Globus pallidus (tissue), 1 donor: ENCODE measurements around the gene SIRT7.

Source experiments
- DNase-seq: peaks from one replicate; pipeline ENCODE4 v3.0.0-alpha.2; 2015; ENCODE audit warnings: low spot score

Gene SIRT7

GRCh38 chr17:81917565-81918332, at the start of gene SIRT7:
Gene SIRT7, minus strand, starts transcription at chr17:81918176. Its CDS starts 45 bp downstream, at chr17:81918131.
- peak; percentile 75 for DNase-seq

DNA sequence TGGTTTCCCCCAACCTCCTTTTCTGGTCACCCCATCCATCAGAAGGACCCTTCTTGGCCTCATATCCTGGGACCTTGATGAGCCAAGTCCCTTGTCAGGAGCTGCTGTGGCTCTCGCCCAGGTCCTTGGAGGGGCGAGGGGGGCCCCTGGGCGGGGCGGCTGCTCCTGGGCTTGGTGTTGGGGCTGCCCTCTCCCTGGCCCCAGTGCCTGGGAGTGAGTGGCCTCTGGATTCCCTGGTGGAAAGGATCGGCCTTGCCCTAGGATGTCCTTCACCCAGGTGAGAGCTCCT, 49.2 kb upstream of the SIRT7 start:
- DNase-seq, result no peak

GRCh38 chr17:81966343-81967243, 48.6 kb upstream of the SIRT7 start:
- DNase-seq, result peak; percentile 48

DNA sequence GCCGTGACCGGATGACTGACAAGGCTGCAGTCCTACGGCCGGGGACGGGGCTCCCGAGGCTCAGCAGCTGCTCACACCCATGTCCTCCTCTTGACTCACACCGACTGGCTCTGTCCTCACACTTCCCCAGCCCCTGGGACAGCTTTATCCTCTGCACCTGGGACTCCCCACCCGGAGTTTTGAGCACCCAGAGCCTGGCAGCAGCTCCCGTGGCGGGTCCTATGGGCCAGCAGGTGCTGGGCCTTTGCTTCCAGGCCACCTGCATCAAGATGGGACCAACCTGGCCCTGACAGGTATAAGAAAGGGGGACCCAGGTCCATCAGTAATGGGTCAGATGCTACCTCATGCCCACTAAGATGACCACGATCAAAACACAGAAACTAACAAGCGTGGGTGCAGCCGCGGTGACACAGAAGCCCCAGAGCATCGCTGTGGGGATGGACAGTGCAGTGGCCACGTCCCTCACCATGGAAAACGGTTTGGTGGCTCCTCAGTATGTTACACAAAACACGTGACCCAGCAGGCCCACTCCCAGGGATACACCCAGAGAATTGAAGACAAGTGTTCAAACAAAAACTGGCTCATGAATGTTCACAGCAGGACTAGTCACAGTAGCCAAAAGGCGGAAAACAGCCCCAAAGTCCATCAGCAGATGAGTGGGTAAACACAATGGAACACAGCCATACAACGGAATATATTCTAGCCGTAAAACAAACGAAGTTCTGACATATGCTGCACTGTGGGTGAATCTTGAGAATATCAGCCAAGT, 46.3 kb upstream of the SIRT7 start:
- DNase-seq, result no peak

DNA sequence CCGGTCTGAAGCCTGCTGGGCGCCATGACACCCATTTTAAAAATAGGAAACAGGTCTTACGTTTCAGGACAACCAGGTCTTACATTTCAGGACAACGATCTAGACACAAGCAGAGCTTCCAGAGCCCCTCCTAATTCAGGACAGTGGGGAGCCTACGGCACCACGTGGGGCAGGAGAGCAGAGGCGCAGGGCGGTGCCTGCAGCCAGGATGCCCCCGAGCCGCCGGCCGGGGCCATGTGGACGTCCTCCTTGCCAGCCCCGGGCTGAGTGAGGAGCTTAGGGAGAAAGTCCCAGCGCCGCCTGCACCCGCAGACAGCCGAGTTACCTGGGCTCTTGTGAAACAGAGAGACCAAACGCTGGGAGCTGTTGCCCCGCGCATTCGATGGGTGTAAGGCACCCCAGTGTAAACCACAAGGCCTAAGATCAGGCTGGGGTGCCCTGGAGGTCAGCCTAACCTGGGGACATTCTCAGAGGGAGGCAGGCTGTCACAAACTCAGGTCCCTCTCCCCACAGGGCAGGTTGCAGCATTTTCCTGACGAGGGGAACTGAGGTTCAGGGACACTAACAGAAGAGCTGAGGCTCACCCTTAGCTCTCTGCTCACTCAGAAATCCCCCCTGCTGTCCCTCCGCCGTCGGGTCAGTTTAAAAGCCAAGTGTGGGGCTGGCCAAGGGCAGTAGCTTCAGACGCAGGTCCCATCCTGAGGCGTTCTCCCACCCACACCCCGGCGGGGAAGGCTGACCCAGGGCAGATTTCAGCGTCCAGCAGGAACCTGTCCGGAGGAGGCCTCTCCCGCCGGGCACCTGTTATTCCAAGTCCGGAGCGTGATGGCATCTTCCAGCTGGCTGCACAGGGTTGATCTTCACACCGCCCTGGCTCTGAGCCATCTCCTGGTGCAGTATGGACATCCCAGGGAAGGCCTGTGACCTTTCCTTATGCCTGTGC, 44.8 kb upstream of the SIRT7 start:
- no peak for DNase-seq

GRCh38 chr17:81961521-81962498, 43.8 kb upstream of the SIRT7 start:
- DNase-seq, result no peak

GRCh38 chr17:81961087-81961511, 43.1 kb upstream of the SIRT7 start, which contains the start of gene NOTUM:
Gene NOTUM, minus strand, starts transcription at chr17:81961187. Its CDS starts 278 bp downstream, at chr17:81960909.
- no peak for DNase-seq

- no peak for DNase-seq
Observed at GRCh38 chr17:81960130-81960958, 42.4 kb upstream of the SIRT7 start.

GRCh38 chr17:81959362-81960129, 41.6 kb upstream of the SIRT7 start:
- no peak for DNase-seq

DNA sequence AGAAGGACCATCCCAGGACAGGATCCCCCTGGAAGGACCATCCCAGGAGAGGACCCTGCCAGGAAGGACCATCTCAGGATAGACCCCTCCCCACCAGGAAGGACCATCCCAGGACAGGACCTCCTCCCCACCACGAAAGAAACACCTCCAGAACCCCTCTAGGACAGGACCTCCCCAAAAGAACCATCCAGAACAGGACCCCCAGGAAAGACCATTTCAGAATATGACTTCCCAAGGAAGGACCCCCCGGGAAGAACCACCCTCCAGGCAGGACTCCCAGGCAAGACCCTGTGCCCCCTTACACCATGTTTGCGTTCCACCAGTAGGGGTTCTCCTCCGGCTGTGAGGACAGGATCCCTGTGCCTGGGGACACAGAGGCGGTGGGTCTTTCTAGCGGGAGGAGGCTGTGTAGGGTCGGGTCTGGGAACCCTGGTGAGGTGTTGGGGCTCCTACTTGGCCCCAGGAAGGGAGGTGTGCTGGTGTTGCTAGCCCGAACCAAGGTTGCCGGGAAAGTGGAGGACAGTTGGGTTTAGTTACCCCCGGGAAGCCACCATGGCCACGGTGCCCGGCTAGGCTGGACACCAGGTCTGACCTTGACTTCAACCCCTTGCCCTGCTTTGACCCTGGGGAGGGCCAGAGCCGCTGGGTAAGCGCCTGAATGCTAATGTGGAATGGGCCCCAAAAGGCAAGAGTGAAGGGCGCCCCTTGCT, 40.8 kb upstream of the SIRT7 start:
- DNase-seq, result no peak

DNA sequence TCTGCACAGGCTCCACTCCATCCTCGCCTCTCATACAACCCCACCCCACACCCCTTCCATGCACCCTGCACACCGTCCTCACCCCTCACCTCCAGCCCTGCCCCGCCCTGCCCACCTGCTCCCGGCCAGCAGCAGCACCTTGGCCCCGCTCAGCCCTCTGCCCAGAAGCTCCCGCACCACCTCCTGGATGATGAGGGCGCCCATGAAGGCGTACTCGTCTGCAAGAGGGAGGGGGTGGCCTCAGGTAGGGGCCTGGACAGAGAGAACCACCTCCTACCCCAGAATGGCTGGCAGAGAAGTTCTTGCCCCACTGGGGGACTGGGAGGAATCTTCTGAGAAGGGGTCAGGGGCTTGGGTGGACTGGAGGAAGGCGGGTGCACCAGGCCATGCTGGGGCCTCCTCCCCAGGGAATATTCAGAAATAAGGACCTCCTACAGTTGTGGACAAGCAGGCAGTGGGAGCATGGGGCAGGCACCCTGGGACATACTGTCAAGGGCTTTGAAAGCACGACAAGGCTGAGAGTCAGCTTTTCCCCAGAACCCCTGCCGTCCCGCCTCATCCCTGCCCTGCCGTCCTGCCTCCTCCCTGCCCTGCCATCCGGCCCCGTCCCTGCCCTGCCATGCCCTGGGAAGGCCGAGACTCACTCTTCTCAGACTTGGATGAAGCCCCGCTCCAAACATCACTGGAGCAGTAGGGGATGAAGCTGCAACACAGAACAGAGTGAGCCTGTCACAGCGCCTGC, 39.9 kb upstream of the SIRT7 start:
- no peak for DNase-seq

DNA sequence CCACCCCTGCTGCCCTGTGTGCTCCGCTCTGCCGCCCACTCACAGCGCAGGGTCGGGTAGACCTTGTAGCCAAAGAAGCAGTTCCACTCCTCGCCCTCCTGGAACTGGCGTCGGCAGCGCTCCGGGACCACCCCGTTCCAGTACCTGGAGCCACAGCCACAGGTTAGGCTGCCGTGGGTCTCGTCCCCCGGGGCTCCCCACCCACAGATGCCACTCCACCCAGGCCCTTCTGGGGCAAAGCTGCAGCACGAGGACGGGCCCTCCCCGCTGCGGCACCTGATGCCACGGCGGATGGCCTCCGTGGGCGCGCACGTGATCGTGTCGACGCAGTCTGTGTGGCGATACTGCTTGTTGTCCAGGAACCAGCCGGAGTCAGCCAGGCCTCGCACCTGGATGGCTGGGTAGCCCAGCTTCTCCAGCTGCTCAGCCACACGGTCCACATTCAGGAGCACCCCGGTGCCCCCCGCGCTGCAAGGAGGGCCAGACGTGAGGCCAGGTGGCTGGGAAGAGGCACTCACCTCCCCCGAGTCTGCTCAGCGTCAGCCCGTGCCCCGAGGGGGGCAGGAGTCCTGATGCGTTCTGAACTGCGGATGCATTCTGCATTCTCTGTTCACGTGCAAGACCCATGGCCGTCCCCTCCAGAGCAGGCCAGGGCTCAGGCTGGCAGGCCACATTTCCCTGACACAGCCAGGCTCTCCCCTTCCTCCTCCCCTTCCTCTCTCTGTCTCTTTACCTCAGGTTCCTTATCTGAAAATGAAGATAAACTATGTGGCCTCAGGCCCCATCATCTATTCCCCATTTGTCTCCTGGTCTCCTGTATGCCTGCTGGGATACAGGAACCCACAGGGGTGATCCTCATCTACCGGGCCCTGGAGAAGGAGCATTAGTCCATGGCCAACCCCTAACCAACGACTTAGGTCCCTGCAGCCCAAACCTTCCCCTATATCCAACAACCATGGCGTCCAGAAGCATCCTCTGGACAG, 38.9 kb upstream of the SIRT7 start:
- no peak for DNase-seq

DNA sequence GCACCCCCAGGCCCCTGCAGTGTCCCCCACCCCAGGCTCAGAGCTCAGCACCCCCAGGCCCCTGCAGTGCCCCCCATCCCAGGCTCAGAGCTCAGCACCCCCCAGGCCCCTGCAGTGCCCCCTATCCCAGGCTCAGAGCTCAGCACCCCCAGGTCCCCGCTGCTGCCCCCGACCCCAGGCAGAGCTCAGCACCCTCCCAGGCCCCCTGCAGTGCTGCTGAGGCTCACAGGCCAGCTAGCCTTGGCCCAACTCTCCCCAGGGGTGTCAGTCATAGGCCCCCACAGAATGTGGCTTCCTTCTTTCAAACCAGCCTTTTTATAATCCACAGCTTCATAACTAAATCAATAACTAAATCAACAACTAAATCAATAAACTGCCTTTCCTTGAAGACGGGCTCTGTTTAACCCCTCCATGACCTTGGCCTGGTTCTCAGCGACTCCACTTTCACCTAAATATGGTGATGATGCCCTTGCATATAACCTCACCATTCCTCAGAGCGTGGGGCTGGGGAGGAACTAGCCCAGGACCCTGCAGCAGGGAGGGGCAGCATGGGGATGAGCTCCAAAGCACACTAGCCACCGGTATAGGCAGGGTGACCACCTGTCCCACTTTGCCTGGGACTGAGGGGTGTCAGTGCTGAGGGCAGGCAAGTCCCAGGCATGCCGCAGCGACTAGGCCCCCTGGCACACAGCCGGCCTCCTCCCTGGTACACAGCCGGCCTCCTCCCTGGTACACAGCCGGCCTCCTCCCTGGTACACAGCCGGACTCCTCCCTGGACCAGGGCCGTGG, 38.0 kb upstream of the SIRT7 start:
- DNase-seq, result no peak

GRCh38 chr17:81955058-81955681, 37.2 kb upstream of the SIRT7 start:
- DNase-seq, result no peak
